B cell (primary cell): ENCODE measurements around the gene DOK7. TPM values are rescaled to one million over a fixed set of nuclear protein-coding genes. Genes with fewer than 3 reads are reported as not detected.

Source experiments
- ATAC-seq: fragments of 200-7000 bp; cut with Tn5 transposase; one replicate; pipeline ENCODE4 v1.10.0; 2021; ENCODE audit warnings: low read depth, mild to moderate bottlenecking, moderate number of reproducible peaks, moderate library complexity
- CTCF ChIA-PET: fragments of 350-600 bp; sonication (Branson Sonifier 250); formaldehyde crosslinking; loops from one replicate; lab custom pipeline; 2021; ENCODE audit warnings: antibody characterized with exemption, inconsistent platforms; lab: Charles Lee
- POLR2A ChIA-PET: fragments of 350-600 bp; sonication (Branson Sonifier 250); formaldehyde crosslinking; loops from one replicate; lab custom pipeline; 2021; ENCODE audit warnings: antibody characterized with exemption; lab: Charles Lee
- DNase-seq: peaks from one replicate; pipeline ENCODE4 v3.0.0; 2013
- H2AFZ ChIP-seq: 2 replicates; pipeline ENCODE4 v1.6.1; 2012; ENCODE audit warnings: mild to moderate bottlenecking, low read depth, low read length; ENCODE audit not compliant: insufficient read depth, poor library complexity, severe bottlenecking
- H3K27ac ChIP-seq, 2 donors: 1 replicate in 1 of 2; 2 replicates in 1 of 2; pipeline ENCODE4 v1.5.1; 2012 to 2013; ENCODE audit warnings: low read length in 2 of 2, mild to moderate bottlenecking in 2 of 2, moderate library complexity in 1 of 2
- H3K27me3 ChIP-seq, 4 experiments: fragments of 200-600 bp in 1 of 4; sonication (generic) in 1 of 4; replicated peaks in 1 of 4; 1 replicate in 2 of 4; 2 replicates in 2 of 4; pipeline versions ENCODE4 v1.6.1 to v1.7.0; 2013 to 2016; ENCODE audit warnings: low read length in 3 of 4, mild to moderate bottlenecking in 2 of 4, mixed read lengths in 1 of 4, moderate library complexity in 1 of 4; ENCODE audit not compliant: insufficient read depth in 4 of 4, control insufficient read depth in 3 of 4; ENCODE audit errors: control extremely low read depth in 1 of 4
- H3K36me3 ChIP-seq, 2 experiments: replicated peaks in 1 of 2; 1 replicate in 1 of 2; 2 replicates in 1 of 2; pipeline versions ENCODE4 v1.6.1 to v1.7.1; 2013; ENCODE audit warnings: low read length in 1 of 2; ENCODE audit not compliant: insufficient read depth in 2 of 2, control insufficient read depth in 1 of 2; ENCODE audit errors: control extremely low read depth in 1 of 2, extremely low read depth in 1 of 2
- H3K4me1 ChIP-seq, 2 donors: fragments of 200-600 bp in 1 of 2; sonication (generic) in 1 of 2; 1 replicate in 1 of 2; 2 replicates in 1 of 2; pipeline versions ENCODE4 v1.5.1 to v1.6.1; 2013 to 2017; ENCODE audit warnings: low read length in 2 of 2; ENCODE audit not compliant: control insufficient read depth in 2 of 2, insufficient read depth in 2 of 2
- H3K4me2 ChIP-seq: replicated peaks from 2 replicates; pipeline ENCODE3; 2012; ENCODE audit warnings: mild to moderate bottlenecking, low read depth, low read length; ENCODE audit not compliant: poor library complexity, severe bottlenecking
- H3K4me3 ChIP-seq, 5 experiments: fragments of 200-600 bp in 1 of 5; sonication (generic) in 1 of 5; 1 replicate in 3 of 5; 2 replicates in 2 of 5; pipeline versions ENCODE4 v1.5.1 to v1.7.0; 2011 to 2016; ENCODE audit warnings: low read length in 4 of 5, mild to moderate bottlenecking in 4 of 5, low read depth in 2 of 5, control low read depth in 1 of 5, moderate library complexity in 1 of 5; ENCODE audit not compliant: insufficient read depth in 1 of 5; ENCODE audit errors: control extremely low read depth in 1 of 5, extremely low read depth in 1 of 5
- H3K79me2 ChIP-seq: fragments of 200-600 bp; sonication (generic); one replicate; pipeline ENCODE4 v1.6.0; 2016; ENCODE audit warnings: low read length; ENCODE audit not compliant: control insufficient read depth, insufficient read depth
- H3K9ac ChIP-seq: fragments of 200-600 bp; sonication (generic); 2 replicates; pipeline ENCODE4 v1.6.1; 2017; ENCODE audit warnings: mild to moderate bottlenecking, low read length, moderate library complexity
- H3K9me3 ChIP-seq, 3 donors: one replicate each; pipeline versions ENCODE4 v1.6.1 to v1.7.1; 2013; ENCODE audit warnings: low read length in 2 of 3; ENCODE audit not compliant: control insufficient read depth in 2 of 3, insufficient read depth in 1 of 3; ENCODE audit errors: control extremely low read depth in 1 of 3
- H4K20me1 ChIP-seq: 2 replicates; pipeline ENCODE4 v1.6.0; 2012; ENCODE audit warnings: mild to moderate bottlenecking, low read length; ENCODE audit not compliant: insufficient read depth, control insufficient read depth, poor library complexity, severe bottlenecking
- H3K27ac Mint-ChIP-seq: one replicate; pipeline ENCODE4 v1.8.0; 2021; ENCODE audit warnings: mixed read lengths
- H3K27me3 Mint-ChIP-seq: one replicate; pipeline ENCODE4 v1.8.0; 2021; ENCODE audit warnings: mixed read lengths
- H3K4me1 Mint-ChIP-seq: one replicate; pipeline ENCODE4 v1.8.0; 2021; ENCODE audit warnings: mixed read lengths
- H3K4me3 Mint-ChIP-seq: one replicate; pipeline ENCODE4 v1.8.0; 2021; ENCODE audit warnings: mixed read lengths
- H3K9me3 Mint-ChIP-seq: one replicate; pipeline ENCODE4 v1.8.0; 2022; ENCODE audit warnings: mixed read lengths; ENCODE audit not compliant: insufficient read depth
- CTCF ChIP-seq: fragments of 200-600 bp; IDR thresholded peaks from one replicate; pipeline ENCODE4 v1.8.0; 2022; ENCODE audit warnings: antibody characterized with exemption, mild to moderate bottlenecking
- EZH2 ChIP-seq: IDR thresholded peaks from 2 replicates; pipeline ENCODE4 v1.6.1; 2012; ENCODE audit warnings: borderline replicate concordance, low read depth, mild to moderate bottlenecking, moderate library complexity, low read length; ENCODE audit not compliant: insufficient read depth, poor library complexity, severe bottlenecking
- WGBS: methylation state at CpG from one replicate; pipeline ENCODE4 v1.1.5; 2013; ENCODE audit warnings: missing lambda C conversion rate; ENCODE audit not compliant: insufficient coverage; 5-methylcytosine and 5-hydroxymethylcytosine counted together
- intact Hi-C: fragments of 100-400 bp; cut with micrococcal nuclease; formaldehyde crosslinking; loops from one replicate; pipeline ENCODE4 v1.10.0; 2022
- polyA plus RNA-seq: library from polyadenylated mRNA; depleted of rRNA; stranded (reverse); fragments of >200 nt; gene quantifications from 2 replicates; pipeline ENCODE4 v1.2.3, GENCODE V29; 2012
- total RNA-seq, 2 donors: library from RNA; stranded (reverse); fragments of 120-200 nt in 1 of 2; gene quantifications; 1 replicate in 1 of 2; 2 replicates in 1 of 2; pipeline versions ENCODE4 v1.2.3 to v1.2.4, GENCODE V29; 2013 to 2022

The DOK7 gene
- total and polyA plus RNA-seq, 2 donors (not counting 1 experiment from before 2014, with no cell fraction given): 24.1 to 24.8 TPM

- ATAC-seq: no peak
- H3K27me3 Mint-ChIP-seq: no peaks in the 10 kb centered on the region
- H3K4me3 ChIP-seq: no peak overlapping the region
- intact Hi-C loops: no loop called here
- no peak overlapping the region for H3K27ac ChIP-seq
- no peak overlapping the region for H2AFZ ChIP-seq
- H3K36me3 ChIP-seq: no peaks in the 10 kb centered on the region
- H4K20me1 ChIP-seq: no peaks in the 10 kb centered on the region
- 92% methylated on average over 19 of the region's 19 CpGs for WGBS
- no peak overlapping the region for H3K4me2 ChIP-seq
- no peaks in the 10 kb centered on the region for H3K79me2 ChIP-seq
- H3K27ac Mint-ChIP-seq: no peak overlapping the region
- TF ChIP-seq EZH2 (no peak), CTCF (no peak)
- POLR2A ChIA-PET: no interaction called here
- H3K4me3 Mint-ChIP-seq: no peak overlapping the region
- H3K9ac ChIP-seq: no peak overlapping the region
- DNase-seq: no peak
- no peaks in the 10 kb centered on the region for H3K9me3 Mint-ChIP-seq
- H3K4me1 ChIP-seq: no peaks in the 10 kb centered on the region
- H3K9me3 ChIP-seq: no peaks in the 10 kb centered on the region
- CTCF ChIA-PET: no interaction called here
- no peaks in the 10 kb centered on the region for H3K4me1 Mint-ChIP-seq
- H3K27me3 ChIP-seq: no peaks in the 10 kb centered on the region
Observed at GRCh38 chr4:3436798-3437581, 26.1 kb upstream of the DOK7 start.

- no peaks in the 10 kb centered on the region for H3K4me1 ChIP-seq
- ATAC-seq (no peak), DNase-seq (no peak)
- H3K79me2 ChIP-seq: no peaks in the 10 kb centered on the region
- no peak overlapping the region for H3K27ac Mint-ChIP-seq
- no peaks in the 10 kb centered on the region for H3K36me3 ChIP-seq
- 90% methylated on average over 9 of the region's 9 CpGs for WGBS
- no peak overlapping the region for H3K4me2 ChIP-seq
- TF ChIP-seq CTCF: no peak
- no peak overlapping the region for H2AFZ ChIP-seq
- ChIA-PET CTCF (no interaction called here), POLR2A (no interaction called here)
- no peak overlapping the region for H3K9ac ChIP-seq
- no peak overlapping the region for H3K27ac ChIP-seq
- no peaks in the 10 kb centered on the region for H3K4me1 Mint-ChIP-seq
- H3K9me3 ChIP-seq: no peaks in the 10 kb centered on the region
- H3K4me3 ChIP-seq: no peak overlapping the region
- intact Hi-C loops: no loop called here
- no peak overlapping the region for H3K4me3 Mint-ChIP-seq
- no peaks in the 10 kb centered on the region for H4K20me1 ChIP-seq
- H3K27me3 ChIP-seq: no peaks in the 10 kb centered on the region
- no peaks in the 10 kb centered on the region for H3K27me3 Mint-ChIP-seq
- no peaks in the 10 kb centered on the region for H3K9me3 Mint-ChIP-seq
Observed at GRCh38 chr4:3437582-3437936, 25.5 kb upstream of the DOK7 start.
